Thymus (tissue), 2 donors: Measurements from ENCODE around the gene ABCA8. TPM values are rescaled to one million over a fixed set of nuclear protein-coding genes. Genes with fewer than 3 reads are reported as not detected.

Source experiments
- polyA plus RNA-seq: library from polyadenylated mRNA; stranded (reverse); fragments of 200-250 nt; gene quantifications from one replicate; pipeline ENCODE4 v1.2.3, GENCODE V29; 2013
- total RNA-seq: library from RNA; stranded (reverse); fragments of 120-200 nt; gene quantifications from one replicate; pipeline ENCODE4 v1.2.4, GENCODE V29; 2013
- donor health status: healthy.

The ABCA8 gene
- total and polyA plus RNA-seq, 2 donors, result 0.76 to 1.6 TPM

Other genes with a start within 250 kb of the ABCA8 start
- gene ABCA9, start 105.5 kb upstream of the ABCA8 start, total RNA-seq, result 1.1 TPM
- 2.8 TPM for gene ABCA9, start 105.5 kb upstream of the ABCA8 start, polyA plus RNA-seq
- 5.5 TPM for gene ABCA6, start 186.5 kb upstream of the ABCA8 start, total RNA-seq
- 5.0 TPM for gene ABCA6, start 186.5 kb upstream of the ABCA8 start, polyA plus RNA-seq